ENCODE data around the gene C12orf42.
A peak's percentile ranks its signal among the peaks of the same experiment; 100 is the strongest.
"Not testable (repeated sequence)": the region's sequence is repeated elsewhere in the genome, so short reads cannot be mapped to it uniquely, and the experiment has no call there.

C12orf42 gene

DNA sequence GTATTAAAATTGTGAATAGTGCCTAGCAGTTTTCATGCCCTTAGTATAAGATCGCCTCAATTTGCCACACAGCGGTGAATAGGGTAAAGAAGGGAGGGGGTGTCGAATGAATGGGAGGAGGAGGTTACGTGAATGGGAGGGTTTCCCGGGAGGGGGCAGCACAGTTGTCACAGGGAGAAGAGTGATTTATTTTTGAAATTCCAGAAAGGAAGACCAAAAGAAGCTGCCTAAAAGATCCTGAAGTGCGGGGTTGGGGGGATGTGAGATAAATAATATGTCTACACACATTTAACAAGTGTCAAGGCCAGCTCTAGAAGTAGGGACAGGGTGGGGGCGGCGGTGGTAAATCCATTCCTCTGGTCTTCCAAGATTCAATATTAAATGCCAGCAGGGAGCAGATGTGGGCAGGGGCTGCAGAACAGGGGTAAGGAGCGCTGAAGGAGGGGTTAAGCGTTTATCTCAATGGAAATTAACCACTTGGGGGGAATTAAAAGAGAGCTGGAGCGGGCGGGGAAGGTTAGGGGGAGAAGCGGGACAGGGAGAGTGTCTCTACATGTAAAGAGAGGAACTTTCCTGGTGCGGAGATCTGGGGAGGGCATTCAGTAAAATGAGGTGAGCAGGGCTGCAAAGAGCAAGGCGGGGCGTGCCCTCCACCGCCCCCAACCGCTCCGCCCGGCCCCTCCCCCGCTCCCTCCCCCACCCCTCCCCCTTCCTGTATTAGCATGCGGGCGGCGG lies 867 bp downstream of the C12orf42 start:
- no peak for DNase-seq

DNA sequence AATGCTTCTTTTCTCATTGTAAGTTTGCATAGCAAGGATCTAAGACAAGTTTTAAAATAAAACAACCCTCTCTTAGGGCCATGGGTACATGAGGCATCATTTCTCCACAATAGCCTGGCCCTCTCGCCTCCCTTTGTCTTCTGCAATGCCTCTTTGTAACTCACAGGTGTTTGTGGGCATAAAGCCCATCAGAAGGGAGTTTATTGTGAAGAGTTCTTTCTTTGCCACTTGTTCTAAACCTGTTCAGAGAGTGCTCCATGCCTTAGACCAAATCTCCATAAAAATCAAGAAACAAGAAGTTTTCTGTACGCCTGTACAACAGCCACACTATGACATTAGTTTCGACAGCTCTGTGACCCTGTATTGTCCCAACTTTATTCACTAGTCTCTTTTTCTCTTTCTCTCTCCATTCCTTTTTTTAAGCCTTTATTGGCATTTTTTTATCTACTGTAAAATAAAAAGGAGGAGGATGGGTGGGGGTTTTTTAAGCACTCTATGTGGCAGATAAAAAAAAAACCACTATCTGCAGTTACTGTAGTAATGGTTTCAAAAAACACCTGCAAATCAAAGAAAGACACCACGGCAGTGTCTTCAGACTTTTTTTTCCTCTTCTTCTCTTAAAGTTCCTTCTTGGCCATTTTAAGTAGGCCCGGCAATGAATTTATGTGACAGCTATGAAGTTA lies 1.6 kb downstream of the C12orf42 start:
- peak in 2 of 6 experiments; percentile 29 to 38 for DNase-seq

DNA sequence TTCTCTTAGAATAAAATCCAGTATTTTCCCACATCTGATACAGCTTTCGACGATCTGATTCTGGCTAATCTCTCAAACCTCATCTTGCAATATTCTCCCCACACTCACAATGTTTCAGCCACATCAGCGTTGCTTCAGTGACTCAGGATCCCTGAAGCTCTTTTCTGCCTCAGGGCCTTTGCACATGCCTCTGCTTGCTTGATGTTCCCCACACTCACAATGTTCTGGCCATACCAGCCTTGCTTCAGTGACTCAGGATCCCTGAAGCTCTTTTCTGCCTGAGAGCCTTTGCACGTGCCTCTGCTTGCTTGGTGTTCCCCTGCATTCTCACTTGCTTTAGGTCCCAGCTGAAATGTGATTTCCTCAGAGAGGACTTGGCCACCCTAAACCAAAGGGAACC lies 2.6 kb downstream of the C12orf42 start:
- DNase-seq, result no peak

DNA sequence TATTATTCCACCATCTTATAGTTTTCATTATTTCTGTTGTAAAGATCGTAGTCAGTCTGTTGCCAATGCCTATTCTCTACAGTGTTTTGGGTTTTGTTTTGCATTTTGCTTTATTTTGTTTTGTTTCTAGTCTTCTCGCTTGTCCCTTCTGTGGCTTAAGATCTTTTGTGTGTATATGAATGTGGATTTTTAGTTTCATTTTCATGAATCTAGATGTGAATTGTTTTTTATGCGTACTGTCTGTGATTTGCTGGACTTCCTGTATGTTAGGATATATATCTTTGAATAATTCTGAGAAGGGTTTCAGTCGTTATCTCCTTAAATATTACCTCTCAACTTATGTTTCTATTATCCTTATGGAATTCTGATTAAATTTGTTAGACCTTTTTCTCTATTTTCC lies 13.4 kb downstream of the C12orf42 start:
- DNase-seq, result no peak

DNA sequence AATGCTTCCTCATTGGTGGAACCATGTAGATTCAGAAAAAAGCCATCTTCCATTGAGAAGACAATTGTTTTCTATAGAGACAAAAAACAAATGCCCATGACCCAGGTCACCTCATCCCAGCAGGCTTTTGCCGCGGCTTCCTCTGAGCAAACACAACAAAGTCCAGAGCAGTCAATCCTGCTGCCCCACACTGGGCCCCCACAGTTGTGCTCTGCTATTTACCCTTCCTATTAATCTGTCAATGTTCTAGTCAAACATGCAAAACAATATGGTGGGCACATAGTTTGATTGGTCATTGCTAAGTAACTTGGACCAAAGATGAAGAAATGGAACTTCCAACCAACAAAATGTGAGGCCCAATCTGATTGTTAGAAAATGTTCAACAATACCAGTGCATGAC lies 20.7 kb downstream of the C12orf42 start:
- DNase-seq, result no peak

DNA sequence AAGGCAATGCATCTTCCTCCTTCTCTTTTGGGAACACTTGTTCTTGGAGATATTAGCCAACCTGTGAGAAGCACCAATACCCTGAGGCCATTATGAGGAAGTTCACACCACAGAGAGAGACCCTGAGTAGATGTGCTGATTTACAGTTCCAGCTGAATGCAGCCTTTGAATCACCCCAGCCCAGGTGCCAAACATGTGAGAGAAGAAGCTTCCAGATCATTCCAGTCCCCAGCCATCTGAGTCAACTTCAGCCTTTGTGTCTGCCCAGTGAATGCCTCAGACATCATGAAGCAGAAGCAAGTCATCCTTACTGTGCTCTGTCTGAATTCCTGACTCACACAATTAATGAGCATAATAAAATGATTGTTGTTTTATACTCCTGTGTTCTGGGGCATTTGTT lies 25.1 kb downstream of the C12orf42 start:
- DNase-seq, result no peak

DNA sequence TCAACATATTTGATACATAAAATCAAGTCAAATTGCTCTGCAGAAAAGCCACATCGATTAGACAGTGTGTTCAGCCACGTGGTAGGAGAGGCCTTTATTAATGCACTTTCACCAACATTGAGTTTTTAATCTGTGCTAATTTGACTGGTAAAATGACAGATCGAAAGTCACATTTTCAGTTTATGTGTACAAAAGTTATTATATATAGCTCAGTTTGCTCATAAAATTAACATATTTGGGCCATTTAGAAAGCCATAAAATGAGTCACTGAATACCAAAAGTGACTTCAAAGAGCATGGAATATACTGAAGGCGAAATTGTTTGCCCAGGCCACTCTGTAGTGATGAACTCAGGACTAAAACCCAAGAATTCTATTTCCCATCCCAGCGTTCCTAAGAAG lies 26.0 kb downstream of the C12orf42 start:
- no peak for DNase-seq

DNA sequence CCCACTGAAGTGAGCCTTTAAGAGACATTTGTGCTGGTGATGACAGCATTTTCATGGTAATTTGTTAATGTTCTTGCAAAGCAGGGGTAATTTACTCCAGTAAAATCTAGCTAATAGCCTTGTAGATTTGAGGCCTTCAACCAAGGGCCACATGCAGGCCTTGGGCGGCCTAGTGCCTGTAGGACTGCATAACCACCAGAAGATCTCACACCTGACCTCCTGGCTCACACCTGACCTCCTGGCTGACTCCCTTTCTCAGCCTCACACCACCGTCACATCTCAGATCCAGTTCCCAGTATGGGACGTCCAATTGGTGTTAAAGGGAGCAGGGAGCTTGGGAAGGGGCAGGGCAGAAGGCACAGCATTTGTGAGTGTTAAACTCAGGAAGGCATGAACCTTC lies 26.9 kb downstream of the C12orf42 start:
- no peak for DNase-seq

DNA sequence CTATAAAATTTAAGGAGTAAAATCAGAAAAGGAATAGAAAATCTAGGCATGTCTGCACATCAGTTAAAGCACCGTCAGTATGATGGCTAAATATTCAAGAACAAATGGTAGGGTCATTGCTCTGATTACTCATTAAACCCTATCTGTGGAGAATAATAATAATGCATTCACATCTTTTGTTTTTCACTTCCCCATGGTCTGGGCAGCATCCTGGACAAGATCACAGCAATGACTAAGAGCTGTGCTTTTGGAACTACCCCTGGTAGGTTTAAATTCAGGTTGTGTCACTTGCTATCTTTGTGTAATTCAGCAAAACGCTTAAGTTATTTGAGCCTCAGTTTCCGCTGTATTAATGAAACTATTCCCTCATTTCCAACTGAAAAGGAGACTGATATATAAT lies 33.1 kb downstream of the C12orf42 start:
- no peak for DNase-seq

DNA sequence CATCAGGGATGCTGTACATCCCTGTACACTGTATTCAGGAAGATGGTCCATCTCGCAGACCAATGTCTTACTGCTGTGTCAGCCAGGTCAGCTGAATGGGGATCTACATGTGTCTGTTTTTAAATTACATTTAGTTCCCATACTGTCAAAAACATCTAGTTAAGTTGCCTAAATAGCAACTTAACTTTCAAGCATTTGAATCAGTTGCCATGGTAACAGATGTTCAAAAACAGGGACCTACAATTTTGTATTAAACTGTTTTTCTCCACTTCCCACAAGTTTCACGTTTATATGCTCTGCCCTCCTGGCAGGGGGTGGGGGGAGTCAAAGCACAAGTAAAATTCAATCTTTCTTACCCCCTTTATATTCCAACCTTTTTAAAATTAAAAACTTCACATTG lies 38.3 kb downstream of the C12orf42 start:
- peak in 3 of 6 experiments; percentile 2 to 10 (median 9) for DNase-seq

DNA sequence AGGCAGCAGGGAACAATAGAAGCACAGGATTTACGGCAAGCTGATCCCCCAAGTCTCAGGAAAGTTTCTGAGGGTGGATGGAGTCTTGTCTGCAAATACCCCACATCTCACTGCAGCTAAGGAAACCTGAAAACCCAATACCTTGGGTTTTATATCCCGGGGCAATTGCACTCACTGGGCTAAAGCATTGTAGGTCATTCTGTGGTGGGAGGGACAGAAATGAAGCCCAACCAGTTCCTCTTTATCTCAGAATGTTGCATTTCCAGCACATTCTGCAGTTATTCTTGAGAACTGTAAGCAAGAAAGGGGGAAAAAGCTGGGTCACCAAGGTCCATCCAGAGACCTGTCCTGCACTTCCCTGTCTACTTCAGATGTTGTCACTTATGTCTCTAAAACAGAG lies 39.8 kb downstream of the C12orf42 start:
- DNase-seq, result no peak

DNA sequence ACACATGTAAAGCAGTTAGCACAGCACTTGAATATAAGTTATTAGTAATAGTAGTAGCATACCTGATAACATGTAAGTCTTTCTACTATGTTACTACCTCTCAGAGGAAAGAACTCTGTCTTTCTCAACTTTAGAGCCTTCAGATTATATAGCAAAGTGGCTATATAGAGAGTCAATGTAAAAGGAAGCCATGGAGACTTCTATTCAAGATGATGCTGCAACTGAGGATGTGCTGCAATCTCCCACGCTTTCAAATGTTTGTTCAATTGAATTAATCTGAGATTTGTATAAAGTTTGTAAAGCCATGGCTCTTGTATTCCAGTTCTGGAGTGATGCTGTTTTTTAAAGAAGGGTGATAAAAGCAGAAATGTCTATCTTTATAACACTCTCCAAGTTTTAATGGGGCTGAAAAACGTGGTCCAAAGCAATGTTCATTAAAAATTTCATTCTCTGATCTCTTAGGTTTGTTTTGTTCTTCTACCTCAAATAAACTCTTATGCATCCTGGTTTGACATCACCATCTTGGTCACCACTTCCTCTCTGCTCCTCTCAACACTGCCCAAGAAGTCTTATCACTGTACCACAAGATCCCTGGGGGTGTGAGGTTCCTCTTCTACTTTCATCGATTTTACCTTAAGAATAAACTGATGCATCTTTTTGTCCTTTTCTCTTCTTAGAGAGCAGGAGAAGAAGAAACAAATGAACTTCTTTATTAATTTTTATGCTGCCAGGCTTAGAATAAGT lies 40.6 kb downstream of the C12orf42 start:
- peak in 3 of 6 experiments; percentile 50 to 58 (median 51) for DNase-seq

DNA sequence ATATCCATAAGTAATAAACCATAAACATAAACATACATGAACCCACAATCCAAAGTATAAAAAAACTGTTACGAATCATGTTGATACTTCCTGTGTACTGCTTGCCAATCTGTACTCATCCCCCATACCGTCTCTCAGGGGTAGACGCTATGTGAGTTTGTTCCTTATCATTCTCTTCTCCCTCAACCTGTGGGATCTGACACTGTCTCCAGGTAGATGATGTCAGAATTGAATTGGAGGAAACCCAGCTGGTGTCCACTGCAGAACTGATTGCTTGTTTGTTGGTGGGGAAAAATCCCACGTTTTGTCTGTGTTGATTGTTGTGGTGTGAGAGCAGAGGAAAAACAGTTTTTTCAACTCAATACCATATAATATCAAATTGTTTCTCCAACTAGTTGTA lies 50.8 kb downstream of the C12orf42 start:
- no peak for DNase-seq

DNA sequence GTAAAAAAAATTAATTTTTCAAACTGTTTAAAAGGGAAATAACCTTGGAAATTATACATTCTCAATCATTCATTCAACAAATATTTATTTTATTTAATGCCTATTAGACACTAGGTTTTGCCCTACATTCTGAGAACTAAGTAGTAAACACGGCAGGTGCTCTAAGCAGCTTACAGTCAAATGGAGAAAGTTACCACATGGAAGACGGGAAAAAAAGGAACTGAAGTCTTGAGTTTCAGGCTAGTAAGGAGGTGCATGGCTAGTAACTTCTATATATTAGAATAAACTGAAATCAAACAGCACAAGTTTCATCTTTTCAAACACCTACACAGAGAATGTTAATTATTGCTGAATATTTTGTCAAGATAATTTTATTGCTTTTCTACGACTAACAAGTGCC lies 52.9 kb downstream of the C12orf42 start:
- DNase-seq, result no peak

DNA sequence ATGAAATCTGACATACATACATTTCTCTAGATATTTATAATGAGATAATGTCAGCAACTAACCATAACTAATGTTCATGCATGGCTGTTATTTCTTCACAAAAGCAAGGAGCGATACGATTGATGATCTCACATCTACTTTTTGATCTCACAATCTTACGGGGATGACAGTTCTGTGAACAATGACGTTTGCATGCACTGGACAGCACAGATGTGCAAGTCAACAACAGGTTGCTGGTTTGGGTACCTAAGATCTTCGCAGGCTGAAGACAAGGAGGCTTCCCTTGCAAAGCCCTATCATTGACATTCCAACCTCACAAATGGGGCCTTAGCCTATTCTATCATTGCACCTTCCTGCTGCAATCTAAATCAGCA lies 53.6 kb downstream of the C12orf42 start:
- DNase-seq, result no peak

DNA sequence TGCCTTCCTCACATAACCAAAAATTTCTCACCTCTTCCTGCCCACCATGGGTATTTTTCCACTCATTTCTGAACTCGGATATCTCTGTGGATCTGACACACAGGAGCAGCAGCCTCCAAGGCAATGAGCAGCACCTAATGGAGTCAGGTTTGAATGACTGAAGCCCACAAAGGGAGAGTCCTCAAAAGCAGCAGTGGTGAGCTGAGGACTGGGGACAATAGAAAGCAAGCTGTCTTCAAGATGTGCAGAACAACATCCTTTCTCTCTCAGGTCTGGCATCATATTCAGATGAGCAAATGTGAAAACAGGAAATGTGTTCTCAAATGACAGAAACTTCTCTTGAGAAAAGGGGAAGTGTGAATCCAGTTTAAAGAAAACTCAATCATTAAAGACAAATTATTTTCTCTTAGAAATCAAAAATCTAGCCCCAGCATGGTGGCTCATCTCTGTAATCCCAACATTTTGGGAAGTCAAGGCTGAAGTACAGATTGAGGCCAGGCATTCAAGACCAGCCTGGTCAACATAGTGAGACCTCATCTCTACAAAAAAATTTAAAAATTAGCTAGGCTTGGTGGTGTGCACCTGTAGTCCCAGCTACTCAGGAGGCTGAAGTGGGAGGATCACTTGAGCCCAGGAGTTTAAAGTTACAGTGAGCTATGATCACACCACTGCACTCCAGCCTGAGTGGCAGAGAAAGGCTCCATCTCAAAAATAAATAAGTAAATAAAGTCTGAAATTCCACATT lies 54.2 kb downstream of the C12orf42 start:
- DNase-seq, result peak in 5 of 6 experiments; percentile 2 to 72 (median 46)

DNA sequence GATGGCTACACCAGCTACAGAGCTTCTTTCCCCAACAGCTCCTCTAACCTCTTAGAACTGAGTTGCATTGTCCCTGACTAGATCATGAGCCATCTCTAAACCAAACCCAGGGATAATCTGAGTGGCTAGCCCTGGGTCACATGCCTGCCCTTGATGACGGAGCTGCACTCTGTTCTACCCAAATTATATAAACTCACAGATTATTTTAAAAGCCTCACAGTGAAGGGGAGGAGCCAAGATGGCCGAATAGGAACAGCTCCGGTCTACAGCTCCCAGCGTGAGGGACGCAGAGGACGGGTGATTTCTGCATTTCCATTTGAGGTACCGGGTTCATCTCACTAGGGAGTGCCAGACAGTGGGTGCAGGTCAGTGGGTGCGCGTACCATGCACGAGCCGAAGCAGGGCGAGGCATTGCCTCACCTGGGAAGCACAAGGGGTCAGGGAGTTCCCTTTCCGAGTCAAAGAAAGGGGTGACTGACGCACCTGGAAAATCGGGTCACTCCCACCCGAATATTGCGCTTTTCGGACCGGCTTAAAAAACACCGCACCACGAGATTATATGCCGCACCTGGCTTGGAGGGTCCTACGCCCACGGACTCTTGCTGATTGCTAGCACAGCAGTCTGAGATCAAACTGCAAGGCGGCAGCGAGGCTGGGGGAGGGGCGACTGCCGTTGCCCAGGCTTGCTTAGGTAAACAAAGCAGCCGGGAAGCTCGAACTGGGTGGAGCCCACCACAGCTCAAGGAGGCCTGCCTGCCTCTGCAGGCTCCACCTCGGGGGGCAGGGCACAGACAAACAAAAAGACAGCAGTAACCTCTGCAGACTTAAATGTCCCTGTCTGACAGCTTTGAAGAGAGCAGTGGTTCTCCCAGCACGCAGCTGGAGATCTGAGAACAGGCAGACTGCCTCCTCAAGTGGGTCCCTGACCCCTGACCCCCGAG lies 61.3 kb downstream of the C12orf42 start:
- DNase-seq, result peak; percentile 9 to 54 (median 34)

DNA sequence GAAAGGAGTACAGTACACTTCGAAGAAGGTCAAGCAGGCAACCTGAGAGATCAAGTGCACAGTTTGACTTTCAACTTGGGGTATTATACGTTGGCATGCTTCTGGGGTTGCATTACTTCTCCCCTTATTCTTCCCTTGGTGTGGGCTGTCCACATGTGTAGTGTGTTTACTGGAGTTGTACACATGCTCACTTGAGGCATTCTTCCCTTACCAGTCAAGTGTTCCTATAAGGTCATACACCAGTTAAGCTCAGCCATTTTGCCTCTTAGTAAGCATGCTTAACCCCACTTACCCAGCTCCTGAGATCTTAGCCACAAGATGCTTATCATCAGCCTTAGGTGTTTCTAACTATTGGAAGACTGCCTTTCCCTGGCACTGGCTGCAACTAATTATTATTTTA lies 63.8 kb downstream of the C12orf42 start:
- DNase-seq, result no peak

DNA sequence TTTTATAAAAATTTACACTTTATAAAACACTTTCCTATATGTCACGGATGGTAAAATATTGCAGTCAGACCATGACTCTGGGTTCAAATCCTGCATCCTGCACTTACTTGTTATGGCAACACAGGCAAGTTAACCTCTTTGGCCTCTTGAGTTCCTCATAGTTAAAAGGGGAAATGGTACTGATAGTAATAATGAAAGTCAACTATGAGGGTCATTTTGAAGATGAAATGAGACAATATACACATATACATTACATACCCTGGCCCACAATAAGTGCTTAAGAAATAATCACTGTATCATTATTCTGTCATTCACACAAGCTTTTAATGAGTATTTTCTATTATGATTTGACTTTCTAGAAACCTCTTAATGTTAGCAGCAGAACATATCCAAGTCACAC lies 64.4 kb downstream of the C12orf42 start:
- no peak for DNase-seq

DNA sequence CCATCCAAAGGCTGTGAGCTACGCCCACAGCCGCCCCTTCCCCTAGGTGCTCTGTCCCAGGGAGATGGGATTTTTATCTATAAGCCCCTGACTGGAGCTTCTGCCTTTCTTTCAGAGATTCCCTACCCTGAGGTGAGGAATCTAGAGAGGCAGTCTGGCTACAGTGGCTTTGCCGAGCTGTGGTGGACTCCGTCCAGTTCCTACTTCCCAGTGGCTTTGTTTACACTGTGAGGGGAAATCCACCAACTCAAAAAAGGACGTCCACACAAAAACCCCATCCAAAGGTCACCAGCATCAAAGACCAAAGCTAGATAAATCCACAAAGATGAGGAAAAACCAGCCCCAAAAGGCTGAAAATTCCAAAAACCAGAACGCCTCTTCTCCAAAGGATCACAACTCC lies 70.1 kb downstream of the C12orf42 start:
- DNase-seq, result not testable (repeated sequence)

DNA sequence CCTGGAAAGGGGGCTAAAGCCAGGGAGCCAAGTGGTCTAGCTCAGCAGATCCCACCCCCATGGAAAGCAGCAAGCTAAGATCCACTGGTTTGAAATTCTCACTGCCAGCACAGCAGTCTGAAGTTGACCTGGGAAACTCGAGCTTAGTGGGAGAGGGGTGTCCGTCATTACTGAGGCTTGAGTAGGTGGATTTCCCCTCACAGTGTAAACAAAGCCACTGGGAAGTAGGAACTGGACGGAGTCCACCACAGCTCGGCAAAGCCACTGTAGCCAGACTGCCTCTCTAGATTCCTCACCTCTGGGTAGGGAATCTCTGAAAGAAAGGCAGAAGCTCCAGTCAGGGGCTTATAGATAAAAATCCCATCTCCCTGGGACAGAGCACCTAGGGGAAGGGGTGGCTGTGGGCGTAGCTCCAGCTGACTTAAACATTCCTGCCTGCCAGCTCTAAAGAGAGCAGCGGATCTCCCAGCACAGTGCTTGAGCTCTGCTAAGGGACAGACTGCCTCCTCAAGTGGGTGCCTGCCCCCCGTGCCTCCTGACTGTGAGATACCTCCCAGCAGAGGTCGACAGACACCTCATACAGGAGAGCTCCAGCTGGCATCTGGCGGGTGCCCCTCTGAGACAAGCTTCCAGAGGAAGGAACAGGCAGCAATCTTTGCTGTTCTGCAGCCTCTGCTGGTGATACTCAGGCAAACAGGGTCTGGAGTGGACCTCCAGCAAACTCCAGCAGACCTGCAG lies 70.8 kb downstream of the C12orf42 start:
- DNase-seq, result not testable (repeated sequence)
